COLO668 (cell line): ENCODE results near the gene TRIM7.

Experiments
- DNase-seq: peaks from one replicate; lab custom pipeline; 2025; ENCODE audit not compliant: unreplicated experiment; lab: John Stamatoyannopoulos, UW

The TRIM7 gene

DNA sequence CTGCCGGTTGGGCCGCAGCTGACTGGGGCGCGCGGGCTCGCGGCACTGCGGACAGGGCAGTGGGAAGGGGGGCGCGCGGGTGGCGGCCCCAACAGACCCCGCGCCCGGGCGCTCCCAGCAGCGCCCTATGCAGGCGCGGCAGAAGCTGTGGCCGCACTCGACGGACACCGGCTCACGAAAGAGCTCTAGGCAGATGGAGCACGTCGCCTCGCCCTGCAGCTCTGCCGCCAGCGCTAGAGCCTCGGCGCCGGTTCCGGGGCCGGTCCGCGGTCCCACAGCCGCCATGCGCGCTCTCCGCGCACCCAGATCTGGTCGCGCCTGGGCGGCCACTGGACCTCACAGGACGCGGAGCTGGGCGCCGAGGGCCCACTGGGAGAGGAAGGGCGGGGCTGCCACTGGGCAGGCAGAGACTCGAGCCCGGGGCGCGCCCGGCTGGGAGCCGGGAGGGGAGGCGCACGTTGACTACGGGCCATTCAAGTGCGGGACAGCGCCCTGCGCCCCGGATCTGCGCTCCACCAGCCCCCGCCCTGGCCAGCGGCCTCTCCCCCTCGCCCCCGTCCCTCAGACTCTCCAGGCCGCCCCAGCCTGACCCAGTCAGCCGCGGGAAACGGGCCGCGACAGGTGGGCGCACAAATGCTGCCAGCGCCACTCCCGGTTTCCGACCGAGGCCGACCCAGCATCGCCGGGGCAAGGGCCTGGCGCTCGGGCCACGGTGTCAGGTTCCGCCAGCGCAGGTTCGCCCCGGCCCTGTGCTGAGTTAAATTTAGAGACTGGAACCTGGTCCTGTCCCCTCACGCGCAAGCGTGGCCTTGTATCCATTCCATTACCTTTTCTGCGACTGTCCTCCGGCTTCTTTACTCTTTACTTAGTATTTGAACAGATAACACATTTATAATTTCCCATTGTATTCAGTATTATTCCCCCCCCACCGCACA lies at the start of gene TRIM7:
TRIM7 (minus strand) TSS at position 371 of the 935 bp plus-strand sequence; CDS start at position 285, 86 bp downstream.
- no peak for DNase-seq

DNA sequence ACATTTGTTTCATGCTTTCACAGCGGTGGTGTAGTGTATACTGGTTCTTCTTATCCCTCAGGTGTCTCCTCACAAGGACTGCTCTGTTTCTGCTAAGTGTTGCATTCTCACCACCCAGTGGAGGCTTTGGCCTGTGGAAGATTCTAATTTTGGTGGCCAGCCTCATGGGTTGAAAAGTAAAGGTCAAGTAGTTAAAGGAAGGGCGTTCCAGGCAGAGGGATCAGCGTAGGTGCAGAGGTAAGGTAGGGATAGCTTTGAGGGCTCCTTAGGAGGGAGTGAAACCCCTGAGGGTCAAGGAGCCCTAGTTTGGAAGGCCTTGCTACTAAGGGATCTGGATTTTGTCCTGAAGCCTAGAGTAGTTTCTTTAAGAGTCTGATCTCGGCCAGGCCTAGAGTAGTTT lies 43.3 kb upstream of the TRIM7 start:
- DNase-seq = no peak

DNA sequence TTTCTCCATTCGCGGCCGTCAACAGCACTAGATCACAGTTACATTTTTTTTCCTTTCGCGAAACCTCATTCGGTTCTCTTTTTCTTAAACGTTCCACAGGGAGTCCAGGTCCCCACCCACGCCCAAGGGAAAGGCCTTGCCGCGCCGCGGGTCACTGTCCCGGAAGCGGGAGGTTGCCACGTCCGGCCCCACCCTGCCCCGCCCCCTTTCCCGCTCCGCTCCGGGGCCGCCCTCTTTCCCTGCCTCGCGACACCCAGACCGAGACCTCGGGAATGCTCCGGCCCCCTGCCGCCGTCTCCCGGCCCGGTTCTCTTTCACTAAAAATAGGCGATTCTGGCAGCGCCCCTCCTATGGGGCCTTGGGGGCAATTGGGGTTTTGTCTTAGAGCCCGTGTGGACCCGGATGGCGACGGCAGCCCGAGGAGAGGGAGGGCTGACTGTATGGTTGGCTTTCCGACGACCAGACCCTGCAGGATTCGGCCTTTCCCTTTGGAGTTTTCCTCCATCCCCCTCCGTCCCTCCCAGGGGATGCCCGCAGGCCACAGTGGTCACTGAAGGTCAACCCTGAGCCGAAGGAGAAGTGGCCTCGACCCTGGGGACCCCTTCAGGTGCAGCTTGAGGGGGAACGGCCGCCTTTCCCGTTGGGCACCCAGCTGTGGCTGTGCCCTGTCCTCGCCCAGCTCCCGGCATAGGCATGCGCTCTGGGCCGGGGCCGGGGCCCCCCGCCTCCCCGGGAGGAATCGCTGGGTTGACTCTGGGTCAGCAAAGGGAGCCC lies 41.5 kb upstream of the TRIM7 start:
- DNase-seq = no peak

DNA sequence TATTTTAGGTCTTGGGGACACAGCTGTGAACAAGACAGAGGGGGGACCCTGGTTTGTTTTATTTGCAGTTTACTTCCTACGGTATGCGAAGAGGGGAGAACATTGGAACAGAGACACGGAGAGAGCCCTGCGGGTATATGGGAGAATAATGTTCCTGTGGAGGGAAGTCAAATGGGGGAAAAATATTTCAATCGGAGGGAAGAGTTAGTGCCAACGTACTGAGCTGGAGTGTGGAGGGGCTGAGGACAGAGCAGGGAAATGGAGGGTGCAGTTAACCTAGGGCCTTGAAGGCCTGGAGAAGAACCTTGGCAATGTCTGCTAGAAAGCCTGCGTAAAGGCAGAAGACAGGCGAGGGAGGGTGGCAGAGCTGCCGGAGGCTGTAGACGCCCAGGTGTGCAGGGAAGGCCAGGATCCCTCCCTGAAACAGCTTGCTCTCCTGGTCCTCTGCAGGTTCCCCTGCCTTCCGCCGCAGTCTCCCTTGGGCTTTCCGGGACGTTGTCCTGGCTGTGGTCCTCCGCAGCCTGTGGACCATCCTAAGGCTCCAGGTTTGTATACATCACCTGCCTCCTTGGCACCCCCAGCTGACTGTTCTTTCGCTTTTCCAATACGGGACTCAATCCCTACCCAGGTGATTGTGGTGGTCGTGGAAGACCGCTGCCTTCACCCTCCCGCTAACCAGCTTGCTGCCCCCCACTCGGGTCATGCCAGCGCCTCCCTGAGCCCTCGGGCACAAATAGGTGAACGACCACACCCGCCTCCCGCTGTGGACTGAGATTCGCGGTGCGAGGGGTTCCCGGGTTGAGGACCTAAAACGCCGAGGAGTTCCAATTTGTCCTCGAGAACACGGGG lies 40.7 kb upstream of the TRIM7 start:
- no peak for DNase-seq

DNA sequence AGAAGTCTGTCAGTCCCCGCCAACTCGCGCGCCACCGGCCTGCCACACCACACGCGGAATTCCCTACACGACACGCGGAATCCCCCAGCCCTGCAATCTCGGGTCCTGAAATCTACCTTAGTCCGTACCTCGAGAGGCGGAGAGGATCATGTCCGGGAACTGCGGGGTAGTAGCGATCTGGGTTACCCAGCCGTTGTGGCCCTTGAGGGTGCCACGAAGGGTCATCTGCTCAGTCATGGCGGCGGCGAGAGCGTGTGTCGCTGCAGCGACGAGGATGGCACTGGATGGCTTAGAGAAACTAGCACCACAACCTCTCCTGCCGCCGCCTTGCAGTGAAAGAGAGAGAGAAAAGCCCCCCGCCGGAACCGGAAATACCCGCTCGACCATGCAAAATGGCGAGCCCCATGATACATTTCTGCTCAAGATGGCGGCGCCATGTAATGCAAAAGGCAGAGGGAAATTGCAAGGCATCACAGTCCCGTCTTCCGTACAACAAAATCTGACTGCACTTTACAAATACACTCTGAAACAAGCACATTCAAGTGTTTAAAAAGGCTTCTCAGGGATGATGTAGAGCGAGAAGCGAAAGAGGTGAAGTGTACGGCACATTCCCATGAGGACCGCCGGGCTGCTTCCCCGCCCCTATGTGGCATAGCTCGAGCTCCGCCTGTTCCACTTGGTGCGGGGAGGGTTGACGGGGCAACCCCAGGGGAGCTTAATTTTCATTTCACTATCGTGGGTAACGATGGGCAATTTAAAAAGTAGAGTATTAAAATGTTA lies 38.8 kb upstream of the TRIM7 start, which contains the start of gene RACK1:
RACK1 (minus strand) TSS at position 343 of the 780 bp plus-strand sequence; CDS start at position 237, 106 bp downstream.
- no peak for DNase-seq

DNA sequence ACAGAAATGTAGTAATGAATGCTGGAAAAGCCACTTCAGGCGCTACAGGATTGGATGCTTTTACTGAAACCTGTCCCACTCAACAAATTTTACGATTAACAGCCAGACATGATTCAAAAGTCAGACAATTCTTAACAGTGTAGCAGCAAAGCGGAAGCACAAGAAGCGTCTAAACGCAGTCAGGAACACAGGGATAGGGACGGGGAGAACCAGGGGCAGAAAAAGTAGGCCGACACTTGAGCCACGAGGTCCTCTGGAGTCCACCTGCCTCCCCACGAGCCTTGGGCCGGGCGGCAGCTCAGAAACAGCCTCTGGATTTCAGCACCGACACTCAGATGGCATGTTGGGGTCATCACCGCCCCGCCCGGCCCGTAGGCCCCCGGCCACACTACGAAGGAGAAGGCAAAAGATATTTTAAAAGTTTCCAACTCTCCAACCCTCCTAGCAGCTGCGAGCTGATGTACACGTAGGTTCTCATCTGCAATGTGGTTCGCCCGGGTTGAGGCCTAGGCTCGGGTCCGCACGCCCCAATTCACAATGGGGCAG lies 38.1 kb upstream of the TRIM7 start:
- DNase-seq = no peak

DNA sequence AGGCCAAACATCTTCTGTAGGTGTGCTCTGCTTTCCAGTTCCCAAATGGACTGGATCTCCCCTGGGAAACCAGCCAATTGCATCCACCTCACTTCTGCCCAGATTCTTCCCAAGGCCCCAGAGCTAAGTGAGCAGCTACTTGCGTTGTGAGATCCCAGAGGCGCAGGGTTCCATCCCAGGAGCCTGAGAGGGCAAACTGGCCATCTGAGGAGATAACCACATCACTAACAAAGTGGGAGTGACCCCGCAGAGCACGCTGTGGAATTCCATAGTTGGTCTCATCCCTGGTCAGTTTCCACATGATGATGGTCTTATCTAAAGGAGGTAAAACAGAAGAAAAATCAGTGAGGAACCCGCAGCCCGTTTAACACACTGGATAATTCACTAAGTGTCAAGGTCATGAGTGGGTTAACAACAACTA lies 37.0 kb upstream of the TRIM7 start:
- no peak for DNase-seq

DNA sequence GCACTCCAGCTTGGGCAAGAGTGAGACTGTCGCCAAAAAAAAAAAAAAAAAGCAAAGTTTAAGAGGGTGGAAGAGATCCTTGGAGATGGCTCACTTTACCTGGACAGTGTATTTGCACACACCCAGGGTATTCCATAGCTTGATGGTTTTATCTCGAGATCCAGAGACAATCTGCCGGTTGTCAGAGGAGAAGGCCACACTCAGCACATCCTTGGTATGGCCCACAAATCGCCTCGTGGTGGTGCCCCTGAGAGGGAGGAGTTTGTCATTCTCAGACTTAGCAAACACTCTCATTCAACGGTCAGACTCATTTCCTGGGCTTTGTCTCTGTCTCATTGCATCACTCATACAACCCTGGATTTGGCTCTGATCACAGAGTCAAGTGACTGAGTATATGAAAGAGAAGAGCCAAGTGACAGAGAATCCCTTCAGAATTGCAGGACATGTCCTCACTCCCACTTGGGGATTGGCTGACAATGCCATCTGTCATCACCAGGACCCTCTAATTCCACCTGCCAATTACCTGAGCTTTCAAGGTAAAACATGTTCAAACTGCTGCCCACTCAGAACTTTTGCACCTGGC lies 36.5 kb upstream of the TRIM7 start:
- DNase-seq = no peak

DNA sequence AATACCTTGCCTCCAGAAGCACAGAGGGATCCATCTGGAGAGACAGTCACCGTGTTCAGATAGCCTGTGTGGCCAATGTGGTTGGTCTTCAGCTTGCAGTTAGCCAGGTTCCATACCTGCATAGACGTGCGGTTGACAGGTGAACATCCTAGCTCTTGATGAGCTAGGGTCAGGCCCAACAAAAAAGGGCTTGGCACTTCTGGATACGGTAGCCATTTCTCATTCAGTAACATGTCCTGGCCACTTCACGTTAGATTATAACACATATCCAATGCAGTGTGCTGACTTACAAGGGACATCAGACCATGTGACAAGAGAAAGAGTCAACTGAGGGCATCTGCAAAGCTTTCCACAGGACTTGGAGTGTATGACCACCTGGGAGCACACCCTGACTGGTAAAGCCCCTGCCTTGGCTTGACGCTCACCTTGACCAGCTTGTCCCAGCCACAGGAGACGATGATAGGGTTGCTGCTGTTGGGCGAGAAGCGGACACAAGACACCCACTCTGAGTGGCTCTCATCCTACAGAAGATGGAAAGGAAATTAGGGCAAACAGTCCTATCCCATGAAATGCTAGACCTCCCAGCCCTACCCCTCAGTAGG lies 34.2 kb upstream of the TRIM7 start:
- DNase-seq = no peak

DNA sequence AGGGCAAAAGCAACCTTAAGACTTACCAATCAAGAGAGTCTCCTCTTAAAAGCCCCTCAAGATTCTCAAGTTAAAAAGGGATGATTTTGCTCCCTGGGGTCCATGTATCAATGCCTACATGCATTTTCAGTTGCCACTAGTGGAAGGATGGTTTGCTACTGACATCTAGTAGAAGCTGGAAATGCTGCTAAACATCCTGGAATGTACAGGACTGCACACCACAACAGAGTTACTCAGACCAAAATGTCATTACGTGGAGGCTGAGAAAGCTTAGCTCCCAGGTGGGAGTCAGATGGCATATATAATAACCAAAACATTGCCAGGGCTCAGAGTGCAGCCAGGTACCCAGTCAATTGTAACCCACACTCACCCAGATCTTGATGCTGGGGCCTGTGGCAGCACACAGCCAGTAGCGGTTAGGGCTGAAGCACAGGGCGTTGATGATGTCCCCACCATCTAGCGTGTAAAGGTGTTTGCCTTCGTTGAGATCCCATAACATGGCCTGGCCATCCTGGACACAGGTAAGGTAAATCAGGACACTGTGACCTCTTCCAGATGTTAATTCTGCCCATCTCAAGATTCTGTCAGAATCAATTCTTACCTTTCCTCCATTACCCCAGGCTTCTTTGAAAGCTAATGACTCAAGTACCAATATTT lies 32.9 kb upstream of the TRIM7 start:
- no peak for DNase-seq

DNA sequence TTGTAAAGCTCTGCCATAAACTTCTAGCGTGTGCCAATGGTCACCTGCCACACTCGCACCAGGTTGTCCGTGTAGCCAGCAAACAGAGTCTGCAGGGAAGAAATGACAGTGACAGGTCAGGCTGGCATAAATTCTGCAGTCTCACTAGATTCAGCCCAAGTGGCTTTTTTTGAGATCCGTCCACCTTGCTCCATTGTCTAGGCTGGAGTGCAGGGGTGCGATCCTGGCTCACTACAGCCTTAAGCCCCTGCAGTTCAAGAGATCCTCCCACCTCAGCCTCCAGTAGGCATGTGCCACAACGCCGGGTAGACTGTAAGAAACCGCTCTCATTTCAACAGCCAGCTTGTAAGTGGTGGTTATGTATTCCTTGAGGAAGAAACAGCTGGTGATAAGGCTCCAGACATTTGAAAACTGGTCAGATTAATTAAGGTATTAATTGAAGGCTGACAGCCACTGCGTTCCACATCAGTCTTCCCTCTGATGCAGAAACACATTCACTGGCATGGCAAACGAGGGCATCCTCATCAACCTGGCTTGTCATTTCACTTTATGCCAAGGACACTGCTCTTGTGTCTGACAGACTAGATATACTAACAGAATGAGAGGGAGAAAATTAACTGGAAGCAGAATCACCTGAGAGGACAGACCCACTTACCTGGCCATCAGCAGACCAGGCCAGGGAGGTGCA lies 32.1 kb upstream of the TRIM7 start:
- DNase-seq = no peak

DNA sequence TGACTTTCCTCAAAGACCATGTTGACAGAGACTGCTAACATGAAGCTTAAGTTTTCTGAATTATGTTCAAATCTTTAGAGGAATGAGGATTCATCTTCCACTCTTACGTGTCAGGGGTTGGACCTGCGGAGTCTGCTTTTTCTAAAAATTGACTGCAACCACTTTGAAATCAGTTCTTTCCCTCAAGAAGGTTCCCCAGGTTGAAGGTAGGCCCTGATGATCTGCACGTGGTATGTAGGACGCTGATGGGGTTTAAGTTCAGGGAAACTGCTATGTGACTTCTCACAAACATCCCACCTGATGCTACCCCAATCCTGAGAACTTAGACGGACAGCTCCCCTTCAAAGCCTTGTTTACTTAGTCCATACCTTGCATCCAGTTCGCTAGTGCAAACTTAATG lies 31.5 kb upstream of the TRIM7 start:
- no peak for DNase-seq

DNA sequence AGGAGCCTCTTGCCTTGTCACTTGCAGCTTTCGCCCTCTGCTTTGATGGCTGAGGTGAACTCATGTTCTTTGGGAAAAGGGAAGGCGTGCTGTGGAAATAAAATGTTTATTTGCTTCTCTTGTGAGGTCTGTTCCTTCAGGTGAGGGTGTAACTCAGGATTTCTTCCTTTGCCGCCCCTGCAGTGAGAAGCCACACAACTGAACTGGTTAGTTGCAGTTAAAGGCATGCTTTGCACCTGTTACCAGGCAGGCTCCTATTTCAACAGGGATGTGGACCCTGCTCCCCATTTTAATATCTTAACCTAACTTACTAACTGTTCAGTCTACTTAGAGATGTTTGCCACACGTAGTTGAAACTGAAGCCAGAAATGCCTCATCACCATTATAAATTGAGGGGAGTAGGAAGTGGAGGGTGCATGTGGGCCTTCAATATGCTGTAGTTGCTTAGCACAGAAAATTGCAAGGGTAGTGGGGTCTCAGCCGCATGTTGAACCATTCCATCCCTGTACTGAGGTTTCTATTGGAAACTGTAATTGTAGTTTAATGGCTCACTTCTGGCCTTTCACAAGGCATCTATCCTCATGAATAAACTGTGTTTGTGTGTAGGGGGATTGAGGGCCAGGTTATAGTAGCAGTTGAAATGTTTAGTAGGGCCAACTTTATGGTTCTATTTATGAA lies 30.8 kb upstream of the TRIM7 start:
- no peak for DNase-seq

DNA sequence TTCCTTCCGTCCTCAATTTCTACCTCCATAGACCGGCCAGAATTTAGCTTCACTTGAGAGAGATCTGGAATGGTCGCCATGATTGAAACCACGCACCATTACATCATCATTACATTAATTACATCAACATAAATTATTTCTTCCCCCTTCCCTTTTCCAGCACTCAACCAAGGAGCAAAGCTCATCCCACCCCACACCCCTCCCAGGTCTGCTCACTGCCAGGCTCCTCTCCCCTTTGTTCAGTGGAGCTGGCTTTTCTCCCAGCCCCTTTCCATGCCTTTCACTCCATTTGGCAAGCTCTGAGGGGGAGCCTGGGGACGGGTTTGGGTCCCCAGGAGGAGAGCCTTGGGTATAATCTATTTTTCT lies 30.3 kb upstream of the TRIM7 start:
- no peak for DNase-seq

DNA sequence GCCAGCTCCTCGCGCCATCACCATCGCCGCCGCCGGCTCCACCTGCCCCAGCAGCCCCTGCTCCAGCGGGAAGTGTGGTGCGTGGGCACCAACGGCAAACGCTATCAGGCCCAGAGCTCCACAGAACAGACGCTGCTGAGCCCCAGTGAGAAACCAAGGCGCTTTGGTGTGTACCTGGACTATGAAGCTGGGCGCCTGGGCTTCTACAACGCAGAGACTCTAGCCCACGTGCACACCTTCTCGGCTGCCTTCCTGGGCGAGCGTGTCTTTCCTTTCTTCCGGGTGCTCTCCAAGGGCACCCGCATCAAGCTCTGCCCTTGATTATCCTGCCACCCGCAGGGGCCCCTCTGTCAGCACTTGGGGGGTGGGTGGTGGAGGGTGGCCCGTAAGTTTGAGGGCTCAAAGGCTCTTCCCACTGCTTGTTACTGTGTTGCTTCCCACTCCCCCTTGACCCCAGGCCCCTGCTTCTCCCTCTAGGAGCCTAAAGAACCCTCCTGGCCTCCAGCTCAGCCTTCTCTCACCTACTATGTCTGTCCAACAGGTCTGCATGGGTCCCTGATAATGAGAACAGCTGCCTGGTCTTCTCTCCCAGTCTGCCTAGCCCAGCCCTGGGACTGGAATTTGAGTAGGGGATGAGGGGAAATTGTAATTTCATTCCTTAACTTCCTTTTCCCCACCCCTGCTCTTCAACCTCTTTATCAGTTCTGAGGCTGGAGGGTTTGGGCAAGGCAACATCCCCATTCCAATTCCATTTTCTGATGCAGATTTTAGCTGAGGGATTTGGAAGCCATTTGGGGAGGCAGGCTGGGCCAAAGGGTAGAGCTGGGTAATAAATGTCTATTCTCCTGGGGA lies 29.7 kb upstream of the TRIM7 start:
- DNase-seq = no peak

DNA sequence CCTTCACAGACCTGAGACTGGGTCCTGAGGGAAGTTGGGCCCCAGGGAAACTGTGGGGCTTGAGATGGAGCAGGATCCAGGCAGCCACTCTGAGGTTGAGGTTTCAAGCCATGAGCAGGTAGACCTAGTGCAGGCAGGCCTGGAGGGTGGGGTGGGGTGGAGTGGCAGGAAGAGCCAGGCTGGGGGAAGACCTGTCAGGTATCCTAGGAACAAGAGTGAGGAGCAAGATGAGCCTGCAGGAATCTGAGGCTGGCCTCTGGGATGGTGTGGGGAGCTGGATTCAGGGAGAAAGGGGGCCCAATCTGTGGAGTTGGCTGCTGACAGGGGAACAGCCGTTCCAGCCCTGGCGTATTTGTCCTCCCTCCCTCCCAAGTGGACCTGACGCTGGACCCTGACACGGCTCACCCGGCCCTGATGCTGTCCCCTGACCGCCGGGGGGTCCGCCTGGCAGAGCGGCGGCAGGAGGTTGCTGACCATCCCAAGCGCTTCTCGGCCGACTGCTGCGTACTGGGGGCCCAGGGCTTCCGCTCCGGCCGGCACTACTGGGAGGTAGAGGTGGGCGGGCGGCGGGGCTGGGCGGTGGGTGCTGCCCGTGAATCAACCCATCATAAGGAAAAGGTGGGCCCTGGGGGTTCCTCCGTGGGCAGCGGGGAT lies 28.9 kb upstream of the TRIM7 start:
- DNase-seq = no peak
